HL-60 (cell line): ENCODE measurements around the gene WNT3.

Experiments used
- DNase-seq, 2 experiments: peaks; one replicate each; pipeline ENCODE4 v3.0.0-alpha.2; 2010 to 2020; ENCODE audit warnings: low read depth in 1 of 2, low spot score in 1 of 2
- H3K27ac ChIP-seq: fragments of 250-450 bp; sonication (Bioruptor Pico); replicated peaks from 2 replicates; pipeline ENCODE4 v1.5.1; 2020; ENCODE audit warnings: mild to moderate bottlenecking, moderate library complexity
- H3K27me3 ChIP-seq: fragments of 250-450 bp; sonication (Bioruptor Pico); 2 replicates; pipeline ENCODE4 v1.5.1; 2021; ENCODE audit warnings: mild to moderate bottlenecking, moderate library complexity; ENCODE audit not compliant: insufficient read depth, poor library complexity, severe bottlenecking
- H3K4me3 ChIP-seq: replicated peaks from 2 replicates; pipeline ENCODE4 v1.5.1; 2011; ENCODE audit warnings: mild to moderate bottlenecking, control low read depth, low read length; ENCODE audit not compliant: insufficient read depth
- GABPA ChIP-seq: IDR thresholded peaks from 2 replicates; pipeline ENCODE4 v1.6.1; 2012; ENCODE audit warnings: low read depth
- POLR2AphosphoS5 ChIP-seq: IDR thresholded peaks from 2 replicates; pipeline ENCODE4 v1.6.1; 2012; ENCODE audit warnings: low read depth
- SPI1 ChIP-seq: IDR thresholded peaks from 2 replicates; pipeline ENCODE4 v1.6.1; 2012; ENCODE audit warnings: low read depth, mild to moderate bottlenecking, borderline replicate concordance
- TF ChIP-seq, protein P1 (sequence below): IDR thresholded peaks from one replicate; pipeline ENCODE4 v1.5.1; 2011; ENCODE audit warnings: low read length, control low read depth, inconsistent platforms; ENCODE audit not compliant: insufficient read depth
- TF ChIP-seq, protein P2 (sequence below): IDR thresholded peaks from 2 replicates; pipeline ENCODE4 v1.6.1; 2012; ENCODE audit warnings: low read depth; ENCODE audit not compliant: insufficient replicate concordance

Gene WNT3

GRCh38 chr17:46780003-46780373 lies 38.5 kb downstream of the WNT3 start:
- DNase-seq: no peak
- peaks cover 1% of the 10 kb centered on the region for H3K27me3 ChIP-seq
- no peak overlapping the region for H3K27ac ChIP-seq
- no peak overlapping the region for H3K4me3 ChIP-seq
- TF ChIP-seq SPI1 (no peak), GABPA (no peak), POLR2AphosphoS5 (no peak)
- TF ChIP-seq, protein P1, sequence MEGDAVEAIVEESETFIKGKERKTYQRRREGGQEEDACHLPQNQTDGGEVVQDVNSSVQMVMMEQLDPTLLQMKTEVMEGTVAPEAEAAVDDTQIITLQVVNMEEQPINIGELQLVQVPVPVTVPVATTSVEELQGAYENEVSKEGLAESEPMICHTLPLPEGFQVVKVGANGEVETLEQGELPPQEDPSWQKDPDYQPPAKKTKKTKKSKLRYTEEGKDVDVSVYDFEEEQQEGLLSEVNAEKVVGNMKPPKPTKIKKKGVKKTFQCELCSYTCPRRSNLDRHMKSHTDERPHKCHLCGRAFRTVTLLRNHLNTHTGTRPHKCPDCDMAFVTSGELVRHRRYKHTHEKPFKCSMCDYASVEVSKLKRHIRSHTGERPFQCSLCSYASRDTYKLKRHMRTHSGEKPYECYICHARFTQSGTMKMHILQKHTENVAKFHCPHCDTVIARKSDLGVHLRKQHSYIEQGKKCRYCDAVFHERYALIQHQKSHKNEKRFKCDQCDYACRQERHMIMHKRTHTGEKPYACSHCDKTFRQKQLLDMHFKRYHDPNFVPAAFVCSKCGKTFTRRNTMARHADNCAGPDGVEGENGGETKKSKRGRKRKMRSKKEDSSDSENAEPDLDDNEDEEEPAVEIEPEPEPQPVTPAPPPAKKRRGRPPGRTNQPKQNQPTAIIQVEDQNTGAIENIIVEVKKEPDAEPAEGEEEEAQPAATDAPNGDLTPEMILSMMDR: no peak
- TF ChIP-seq, protein P2, sequence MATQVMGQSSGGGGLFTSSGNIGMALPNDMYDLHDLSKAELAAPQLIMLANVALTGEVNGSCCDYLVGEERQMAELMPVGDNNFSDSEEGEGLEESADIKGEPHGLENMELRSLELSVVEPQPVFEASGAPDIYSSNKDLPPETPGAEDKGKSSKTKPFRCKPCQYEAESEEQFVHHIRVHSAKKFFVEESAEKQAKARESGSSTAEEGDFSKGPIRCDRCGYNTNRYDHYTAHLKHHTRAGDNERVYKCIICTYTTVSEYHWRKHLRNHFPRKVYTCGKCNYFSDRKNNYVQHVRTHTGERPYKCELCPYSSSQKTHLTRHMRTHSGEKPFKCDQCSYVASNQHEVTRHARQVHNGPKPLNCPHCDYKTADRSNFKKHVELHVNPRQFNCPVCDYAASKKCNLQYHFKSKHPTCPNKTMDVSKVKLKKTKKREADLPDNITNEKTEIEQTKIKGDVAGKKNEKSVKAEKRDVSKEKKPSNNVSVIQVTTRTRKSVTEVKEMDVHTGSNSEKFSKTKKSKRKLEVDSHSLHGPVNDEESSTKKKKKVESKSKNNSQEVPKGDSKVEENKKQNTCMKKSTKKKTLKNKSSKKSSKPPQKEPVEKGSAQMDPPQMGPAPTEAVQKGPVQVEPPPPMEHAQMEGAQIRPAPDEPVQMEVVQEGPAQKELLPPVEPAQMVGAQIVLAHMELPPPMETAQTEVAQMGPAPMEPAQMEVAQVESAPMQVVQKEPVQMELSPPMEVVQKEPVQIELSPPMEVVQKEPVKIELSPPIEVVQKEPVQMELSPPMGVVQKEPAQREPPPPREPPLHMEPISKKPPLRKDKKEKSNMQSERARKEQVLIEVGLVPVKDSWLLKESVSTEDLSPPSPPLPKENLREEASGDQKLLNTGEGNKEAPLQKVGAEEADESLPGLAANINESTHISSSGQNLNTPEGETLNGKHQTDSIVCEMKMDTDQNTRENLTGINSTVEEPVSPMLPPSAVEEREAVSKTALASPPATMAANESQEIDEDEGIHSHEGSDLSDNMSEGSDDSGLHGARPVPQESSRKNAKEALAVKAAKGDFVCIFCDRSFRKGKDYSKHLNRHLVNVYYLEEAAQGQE: no peak

GRCh38 chr17:46777943-46778915 lies 40.3 kb downstream of the WNT3 start:
- H3K4me3 ChIP-seq: no peak overlapping the region
- peak; percentile 7 to 37 for DNase-seq
- H3K27me3 ChIP-seq: peaks cover 15% of the 10 kb centered on the region
- no peak overlapping the region for H3K27ac ChIP-seq
- TF ChIP-seq, protein P1: no peak
- TF ChIP-seq, protein P2: peak; percentile 79

GRCh38 chr17:46776298-46777005 lies 42.0 kb downstream of the WNT3 start:
- Histone ChIP-seq H3K4me3 (no peak overlapping the region), H3K27ac (no peak overlapping the region), H3K27me3 (peaks cover 27% of the 10 kb centered on the region)
- TF ChIP-seq, protein P2: no peak
- TF ChIP-seq POLR2AphosphoS5: no peak
- no peak for TF ChIP-seq GABPA
- no peak for TF ChIP-seq SPI1
- TF ChIP-seq, protein P1: no peak
- DNase-seq: no peak
